B cell (primary cell): ENCODE data around the gene CARS2. TPM values are rescaled to one million over a fixed set of nuclear protein-coding genes. Genes with fewer than 3 reads are reported as not detected.

Experiments used
- ATAC-seq: fragments of 200-7000 bp; cut with Tn5 transposase; one replicate; pipeline ENCODE4 v1.10.0; 2021; ENCODE audit warnings: low read depth, mild to moderate bottlenecking, moderate number of reproducible peaks, moderate library complexity
- CTCF ChIA-PET: fragments of 350-600 bp; sonication (Branson Sonifier 250); formaldehyde crosslinking; loops from one replicate; lab custom pipeline; 2021; ENCODE audit warnings: antibody characterized with exemption, inconsistent platforms; lab: Charles Lee
- POLR2A ChIA-PET: fragments of 350-600 bp; sonication (Branson Sonifier 250); formaldehyde crosslinking; loops from one replicate; lab custom pipeline; 2021; ENCODE audit warnings: antibody characterized with exemption; lab: Charles Lee
- DNase-seq: peaks from one replicate; pipeline ENCODE4 v3.0.0; 2013
- H2AFZ ChIP-seq: 2 replicates; pipeline ENCODE4 v1.6.1; 2012; ENCODE audit warnings: mild to moderate bottlenecking, low read depth, low read length; ENCODE audit not compliant: insufficient read depth, poor library complexity, severe bottlenecking
- H3K27ac ChIP-seq, 2 donors: 1 replicate in 1 of 2; 2 replicates in 1 of 2; pipeline ENCODE4 v1.5.1; 2012 to 2013; ENCODE audit warnings: low read length in 2 of 2, mild to moderate bottlenecking in 2 of 2, moderate library complexity in 1 of 2
- H3K27me3 ChIP-seq, 4 experiments: fragments of 200-600 bp in 1 of 4; sonication (generic) in 1 of 4; replicated peaks in 1 of 4; 1 replicate in 2 of 4; 2 replicates in 2 of 4; pipeline versions ENCODE4 v1.6.1 to v1.7.0; 2013 to 2016; ENCODE audit warnings: low read length in 3 of 4, mild to moderate bottlenecking in 2 of 4, mixed read lengths in 1 of 4, moderate library complexity in 1 of 4; ENCODE audit not compliant: insufficient read depth in 4 of 4, control insufficient read depth in 3 of 4; ENCODE audit errors: control extremely low read depth in 1 of 4
- H3K36me3 ChIP-seq, 2 experiments: replicated peaks in 1 of 2; 1 replicate in 1 of 2; 2 replicates in 1 of 2; pipeline versions ENCODE4 v1.6.1 to v1.7.1; 2013; ENCODE audit warnings: low read length in 1 of 2; ENCODE audit not compliant: insufficient read depth in 2 of 2, control insufficient read depth in 1 of 2; ENCODE audit errors: control extremely low read depth in 1 of 2, extremely low read depth in 1 of 2
- H3K4me1 ChIP-seq, 2 donors: fragments of 200-600 bp in 1 of 2; sonication (generic) in 1 of 2; 1 replicate in 1 of 2; 2 replicates in 1 of 2; pipeline versions ENCODE4 v1.5.1 to v1.6.1; 2013 to 2017; ENCODE audit warnings: low read length in 2 of 2; ENCODE audit not compliant: control insufficient read depth in 2 of 2, insufficient read depth in 2 of 2
- H3K4me2 ChIP-seq: replicated peaks from 2 replicates; pipeline ENCODE3; 2012; ENCODE audit warnings: mild to moderate bottlenecking, low read depth, low read length; ENCODE audit not compliant: poor library complexity, severe bottlenecking
- H3K4me3 ChIP-seq, 5 experiments: fragments of 200-600 bp in 1 of 5; sonication (generic) in 1 of 5; 1 replicate in 3 of 5; 2 replicates in 2 of 5; pipeline versions ENCODE4 v1.5.1 to v1.7.0; 2011 to 2016; ENCODE audit warnings: low read length in 4 of 5, mild to moderate bottlenecking in 4 of 5, low read depth in 2 of 5, control low read depth in 1 of 5, moderate library complexity in 1 of 5; ENCODE audit not compliant: insufficient read depth in 1 of 5; ENCODE audit errors: control extremely low read depth in 1 of 5, extremely low read depth in 1 of 5
- H3K79me2 ChIP-seq: fragments of 200-600 bp; sonication (generic); one replicate; pipeline ENCODE4 v1.6.0; 2016; ENCODE audit warnings: low read length; ENCODE audit not compliant: control insufficient read depth, insufficient read depth
- H3K9ac ChIP-seq: fragments of 200-600 bp; sonication (generic); 2 replicates; pipeline ENCODE4 v1.6.1; 2017; ENCODE audit warnings: mild to moderate bottlenecking, low read length, moderate library complexity
- H3K9me3 ChIP-seq, 3 donors: one replicate each; pipeline versions ENCODE4 v1.6.1 to v1.7.1; 2013; ENCODE audit warnings: low read length in 2 of 3; ENCODE audit not compliant: control insufficient read depth in 2 of 3, insufficient read depth in 1 of 3; ENCODE audit errors: control extremely low read depth in 1 of 3
- H4K20me1 ChIP-seq: 2 replicates; pipeline ENCODE4 v1.6.0; 2012; ENCODE audit warnings: mild to moderate bottlenecking, low read length; ENCODE audit not compliant: insufficient read depth, control insufficient read depth, poor library complexity, severe bottlenecking
- H3K27ac Mint-ChIP-seq: one replicate; pipeline ENCODE4 v1.8.0; 2021; ENCODE audit warnings: mixed read lengths
- H3K27me3 Mint-ChIP-seq: one replicate; pipeline ENCODE4 v1.8.0; 2021; ENCODE audit warnings: mixed read lengths
- H3K4me1 Mint-ChIP-seq: one replicate; pipeline ENCODE4 v1.8.0; 2021; ENCODE audit warnings: mixed read lengths
- H3K4me3 Mint-ChIP-seq: one replicate; pipeline ENCODE4 v1.8.0; 2021; ENCODE audit warnings: mixed read lengths
- H3K9me3 Mint-ChIP-seq: one replicate; pipeline ENCODE4 v1.8.0; 2022; ENCODE audit warnings: mixed read lengths; ENCODE audit not compliant: insufficient read depth
- EZH2 ChIP-seq: IDR thresholded peaks from 2 replicates; pipeline ENCODE4 v1.6.1; 2012; ENCODE audit warnings: borderline replicate concordance, low read depth, mild to moderate bottlenecking, moderate library complexity, low read length; ENCODE audit not compliant: insufficient read depth, poor library complexity, severe bottlenecking
- WGBS: methylation state at CpG from one replicate; pipeline ENCODE4 v1.1.5; 2013; ENCODE audit warnings: missing lambda C conversion rate; ENCODE audit not compliant: insufficient coverage; 5-methylcytosine and 5-hydroxymethylcytosine counted together
- intact Hi-C: fragments of 100-400 bp; cut with micrococcal nuclease; formaldehyde crosslinking; loops from one replicate; pipeline ENCODE4 v1.10.0; 2022
- polyA plus RNA-seq: library from polyadenylated mRNA; depleted of rRNA; stranded (reverse); fragments of >200 nt; gene quantifications from 2 replicates; pipeline ENCODE4 v1.2.3, GENCODE V29; 2012
- total RNA-seq, 2 donors: library from RNA; stranded (reverse); fragments of 120-200 nt in 1 of 2; gene quantifications; 1 replicate in 1 of 2; 2 replicates in 1 of 2; pipeline versions ENCODE4 v1.2.3 to v1.2.4, GENCODE V29; 2013 to 2022
- TF ChIP-seq, protein P1 (sequence below): fragments of 200-600 bp; IDR thresholded peaks from one replicate; pipeline ENCODE4 v1.8.0; 2022; ENCODE audit warnings: antibody characterized with exemption, mild to moderate bottlenecking

CARS2 gene
- total and polyA plus RNA-seq, 2 donors (not counting 1 experiment from before 2014, with no cell fraction given): 154 to 188 TPM

DNA sequence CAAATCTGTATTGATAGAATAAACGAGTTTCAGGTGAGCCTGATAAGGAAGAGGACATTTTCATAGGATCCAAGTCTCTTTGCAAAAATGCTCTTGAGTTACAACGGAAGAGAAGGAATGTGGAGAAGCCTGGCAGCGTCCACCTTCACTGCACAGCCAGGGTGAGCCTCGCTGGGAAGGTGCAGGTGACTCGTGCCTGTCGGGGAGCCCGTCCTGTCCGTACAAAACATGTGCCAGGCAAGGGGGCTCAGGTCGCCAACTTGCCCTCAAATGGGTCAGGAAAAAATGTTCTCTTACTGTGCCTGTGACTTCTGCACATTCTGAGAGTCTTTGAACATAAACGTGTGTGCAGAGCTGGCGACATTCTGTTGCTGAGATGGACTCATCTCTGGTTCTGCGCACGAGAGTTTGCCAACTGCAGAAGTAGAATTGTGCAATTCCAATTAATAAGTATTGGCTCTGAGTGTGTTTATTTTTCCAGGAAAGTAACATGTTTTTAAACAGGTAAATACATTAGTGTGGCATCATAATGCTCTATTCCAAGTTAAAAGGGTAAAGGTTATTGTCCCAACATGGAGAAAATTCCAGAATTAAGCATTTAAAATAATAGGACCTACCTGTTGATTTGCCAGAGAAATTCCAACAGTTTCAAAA, 62.0 kb downstream of the CARS2 start:
- no peak for TF ChIP-seq EZH2
- TF ChIP-seq, protein P1, sequence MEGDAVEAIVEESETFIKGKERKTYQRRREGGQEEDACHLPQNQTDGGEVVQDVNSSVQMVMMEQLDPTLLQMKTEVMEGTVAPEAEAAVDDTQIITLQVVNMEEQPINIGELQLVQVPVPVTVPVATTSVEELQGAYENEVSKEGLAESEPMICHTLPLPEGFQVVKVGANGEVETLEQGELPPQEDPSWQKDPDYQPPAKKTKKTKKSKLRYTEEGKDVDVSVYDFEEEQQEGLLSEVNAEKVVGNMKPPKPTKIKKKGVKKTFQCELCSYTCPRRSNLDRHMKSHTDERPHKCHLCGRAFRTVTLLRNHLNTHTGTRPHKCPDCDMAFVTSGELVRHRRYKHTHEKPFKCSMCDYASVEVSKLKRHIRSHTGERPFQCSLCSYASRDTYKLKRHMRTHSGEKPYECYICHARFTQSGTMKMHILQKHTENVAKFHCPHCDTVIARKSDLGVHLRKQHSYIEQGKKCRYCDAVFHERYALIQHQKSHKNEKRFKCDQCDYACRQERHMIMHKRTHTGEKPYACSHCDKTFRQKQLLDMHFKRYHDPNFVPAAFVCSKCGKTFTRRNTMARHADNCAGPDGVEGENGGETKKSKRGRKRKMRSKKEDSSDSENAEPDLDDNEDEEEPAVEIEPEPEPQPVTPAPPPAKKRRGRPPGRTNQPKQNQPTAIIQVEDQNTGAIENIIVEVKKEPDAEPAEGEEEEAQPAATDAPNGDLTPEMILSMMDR: no peak

DNA sequence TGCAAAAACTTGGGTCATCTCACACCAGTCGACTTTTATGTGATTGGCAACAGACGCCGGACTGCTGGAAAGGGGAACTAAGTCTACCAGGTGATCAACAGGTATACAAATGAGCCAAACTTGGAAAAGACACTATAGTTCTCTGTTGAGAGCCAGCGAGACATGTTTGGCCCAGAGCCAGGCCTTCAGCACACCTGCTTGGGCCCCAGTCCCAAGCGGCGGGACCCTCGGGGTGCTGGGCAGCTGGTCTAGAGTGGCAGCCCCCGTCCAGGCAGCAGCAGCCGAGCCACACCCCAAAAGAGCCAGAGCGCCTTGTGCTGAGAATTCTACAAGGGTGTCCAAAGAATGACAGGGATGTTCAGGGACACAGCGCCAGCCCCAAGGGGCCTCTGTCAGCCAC, 62.6 kb downstream of the CARS2 start:
- CTCF ChIA-PET: interaction anchor here (2.0 to 6.2 kb wide), 5 partner anchors 34 to 188 kb away, joined by 8 to 64 read pairs (median 19); partner anchors contain the start of gene CARS2
- Histone ChIP-seq H4K20me1 (peaks cover 4% of the 10 kb centered on the region), H3K9me3 (no peaks in the 10 kb centered on the region), H3K27me3 (no peaks in the 10 kb centered on the region), H3K27ac (no peak overlapping the region), H3K4me1 (peaks cover 19 to 23% of the 10 kb centered on the region in 2 donors), H3K36me3 (peaks cover 0 to 66% of the 10 kb centered on the region in 2 experiments), H3K4me3 (no peak overlapping the region), H3K9ac (no peak overlapping the region), H2AFZ (no peak overlapping the region), H3K4me2 (no peak overlapping the region), H3K79me2 (peaks cover 16% of the 10 kb centered on the region)
- ATAC-seq (no peak), DNase-seq (no peak)
- Mint-ChIP-seq H3K4me3 (no peak overlapping the region), H3K27me3 (no peaks in the 10 kb centered on the region), H3K9me3 (no peaks in the 10 kb centered on the region), H3K27ac (no peak overlapping the region), H3K4me1 (peaks cover 20% of the 10 kb centered on the region)
- POLR2A ChIA-PET: no interaction called here
- no peak for TF ChIP-seq EZH2
- TF ChIP-seq, protein P1: no peak
- intact Hi-C loops: loop anchor here (10.0 kb wide), 1 partner anchor 271 kb away; the partner anchor contains the start of gene ANKRD10
- WGBS: 89% methylated on average over 11 of the region's 11 CpGs

More for the DNA sequence above, 62.0 kb downstream of the CARS2 start:
- H3K4me1 ChIP-seq: peaks cover 19 to 23% of the 10 kb centered on the region in 2 donors
- 91% methylated on average over 11 of the region's 13 CpGs for WGBS
- CTCF ChIA-PET: interaction anchor here (0.7 to 6.2 kb wide), 29 partner anchors 10 to 581 kb away, joined by 3 to 64 read pairs (median 7); partner anchors contain the start of genes CARS2 and ING1
- H3K27me3 ChIP-seq: no peaks in the 10 kb centered on the region
- H3K79me2 ChIP-seq: peaks cover 22% of the 10 kb centered on the region
- peaks cover 0 to 66% of the 10 kb centered on the region in 2 experiments for H3K36me3 ChIP-seq
- no peak overlapping the region for H3K9ac ChIP-seq
- intact Hi-C loops: loop anchor here (10.0 kb wide), 1 partner anchor 271 kb away; the partner anchor contains the start of gene ANKRD10
- H4K20me1 ChIP-seq: peaks cover 4% of the 10 kb centered on the region
- no peak overlapping the region for H3K4me3 Mint-ChIP-seq
- no peaks in the 10 kb centered on the region for H3K27me3 Mint-ChIP-seq
- H3K27ac Mint-ChIP-seq: no peak overlapping the region
- H2AFZ ChIP-seq: no peak overlapping the region
- ATAC-seq (no peak), DNase-seq (no peak)
- H3K9me3 ChIP-seq: no peaks in the 10 kb centered on the region
- no peaks in the 10 kb centered on the region for H3K9me3 Mint-ChIP-seq
- no peak overlapping the region for H3K4me2 ChIP-seq
- POLR2A ChIA-PET: interaction anchor here (1.2 to 3.5 kb wide), 5 partner anchors 33 to 175 kb away, joined by 3 to 32 read pairs (median 4); partner anchors contain the start of gene ING1
- peaks cover 20% of the 10 kb centered on the region for H3K4me1 Mint-ChIP-seq
- no peak overlapping the region for H3K27ac ChIP-seq
- H3K4me3 ChIP-seq: no peak overlapping the region
